SIG-M5 treated with dmso at 0.1 percent for 504 hours (cell line): ENCODE measurements around the gene BRF1.
"Not testable (repeated sequence)": the region's sequence is repeated elsewhere in the genome, so short reads cannot be mapped to it uniquely, and the experiment has no call there.

ENCODE experiments used
- DNase-seq: peaks from one replicate; lab custom pipeline; 2025; ENCODE audit not compliant: unreplicated experiment; lab: John Stamatoyannopoulos, UW

Gene BRF1

DNA sequence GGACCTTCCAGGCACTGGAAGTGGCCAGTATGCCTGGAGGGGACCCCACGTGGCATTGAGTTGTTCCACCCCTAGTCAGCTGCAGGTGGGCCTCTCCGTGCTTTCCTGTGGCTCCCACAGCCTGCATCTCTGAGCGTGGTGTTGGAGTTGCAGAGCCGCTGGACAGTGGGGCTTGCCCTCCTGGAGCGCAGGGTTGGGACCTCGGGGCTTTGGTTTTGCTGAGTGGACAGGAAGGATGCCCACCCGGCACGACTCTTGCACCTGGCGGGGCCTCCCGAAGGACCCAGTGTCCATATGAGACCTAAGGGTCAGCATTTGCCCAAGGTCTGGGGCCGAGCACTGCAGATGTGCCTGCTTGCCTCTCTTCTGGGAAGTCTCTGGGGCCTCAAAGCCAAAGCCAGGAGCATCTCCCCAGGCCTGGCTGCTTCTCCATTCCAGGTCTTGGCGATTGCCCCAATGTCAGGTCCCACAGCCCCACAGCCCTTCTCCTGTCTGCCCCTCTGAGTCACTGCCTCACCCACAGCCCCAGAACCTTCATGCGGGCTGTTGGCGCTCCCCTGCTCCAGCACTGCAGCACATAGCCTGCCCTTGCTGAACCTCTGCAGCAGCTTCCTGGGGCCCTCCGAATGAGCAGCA, 15.3 kb upstream of the BRF1 start:
- DNase-seq, result peak; percentile 39

DNA sequence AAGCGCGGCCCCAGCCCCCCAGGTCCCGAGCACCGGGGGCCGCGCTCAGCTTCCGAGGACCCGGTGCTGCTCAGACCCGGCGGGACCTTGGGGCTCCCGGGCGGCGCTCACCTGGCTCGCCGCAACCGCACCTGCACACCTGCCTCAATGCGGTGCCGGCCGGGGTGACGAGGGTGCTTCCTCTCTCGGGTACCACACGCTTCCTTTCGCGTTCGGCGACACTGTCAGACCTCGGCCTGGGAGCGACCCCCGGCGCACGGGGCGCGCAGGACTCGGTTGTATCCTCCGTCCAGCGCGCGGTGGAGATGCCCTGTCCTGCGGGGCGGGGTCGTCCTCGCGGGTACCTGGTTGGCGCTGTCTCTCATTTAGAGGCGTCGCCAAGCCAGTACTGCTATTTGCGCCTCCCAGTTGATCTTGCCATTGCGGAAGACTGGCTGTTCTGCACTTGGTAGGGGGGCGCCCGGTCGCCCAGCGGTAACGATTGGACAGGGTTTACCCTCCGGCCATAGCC, 14.5 kb upstream of the BRF1 start:
- DNase-seq, result peak; percentile 43

DNA sequence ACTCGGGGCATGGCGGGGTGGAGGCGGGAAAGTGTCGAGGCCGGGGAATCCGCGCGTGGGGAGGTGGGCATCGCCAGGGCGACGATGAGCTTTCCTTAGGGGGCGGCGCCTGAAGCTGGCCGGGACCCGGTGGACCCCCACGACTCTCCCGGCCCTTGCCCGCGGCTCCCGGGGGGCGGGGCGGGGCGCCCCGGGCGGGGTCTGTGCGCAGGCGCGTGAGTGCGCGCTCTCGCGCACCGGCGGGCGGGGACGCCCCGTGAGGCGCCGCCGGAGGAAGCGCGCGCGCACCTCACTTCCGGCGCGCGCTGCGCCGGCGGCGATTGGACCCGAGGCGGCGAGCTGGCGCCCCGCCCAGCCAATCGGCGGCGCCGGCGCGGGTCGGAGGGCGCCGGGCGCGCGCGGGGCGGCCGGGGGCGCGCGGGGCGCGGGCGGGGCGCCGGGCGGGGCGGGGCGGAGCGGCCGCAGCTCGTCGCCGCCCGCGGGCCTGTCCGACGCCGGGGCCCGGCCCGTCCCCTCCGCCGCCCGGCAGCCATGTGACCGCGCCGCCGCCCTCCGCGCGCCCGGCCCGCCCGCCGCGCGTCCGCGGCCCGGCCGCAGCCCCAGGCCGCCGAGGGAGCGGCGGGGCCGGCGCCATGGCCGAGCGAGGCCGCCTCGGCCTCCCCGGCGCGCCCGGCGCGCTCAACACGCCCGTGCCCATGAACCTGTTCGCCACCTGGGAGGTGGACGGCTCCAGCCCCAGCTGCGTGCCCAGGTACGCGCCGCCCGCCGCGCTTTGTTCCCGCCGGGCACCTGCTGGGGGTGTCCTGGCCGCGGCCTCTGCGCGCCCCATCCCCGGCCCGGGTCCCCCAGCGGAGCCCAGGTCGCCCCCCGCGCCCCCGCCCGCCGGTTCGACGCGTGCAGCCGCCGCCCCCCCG, 13.7 kb upstream of the BRF1 start, which contains the start of gene PACS2:
Gene PACS2, plus strand, starts transcription at position 462 of the 914 bp plus-strand sequence. Its CDS starts 171 bp downstream, at position 633.
- peak; percentile 63 for DNase-seq

DNA sequence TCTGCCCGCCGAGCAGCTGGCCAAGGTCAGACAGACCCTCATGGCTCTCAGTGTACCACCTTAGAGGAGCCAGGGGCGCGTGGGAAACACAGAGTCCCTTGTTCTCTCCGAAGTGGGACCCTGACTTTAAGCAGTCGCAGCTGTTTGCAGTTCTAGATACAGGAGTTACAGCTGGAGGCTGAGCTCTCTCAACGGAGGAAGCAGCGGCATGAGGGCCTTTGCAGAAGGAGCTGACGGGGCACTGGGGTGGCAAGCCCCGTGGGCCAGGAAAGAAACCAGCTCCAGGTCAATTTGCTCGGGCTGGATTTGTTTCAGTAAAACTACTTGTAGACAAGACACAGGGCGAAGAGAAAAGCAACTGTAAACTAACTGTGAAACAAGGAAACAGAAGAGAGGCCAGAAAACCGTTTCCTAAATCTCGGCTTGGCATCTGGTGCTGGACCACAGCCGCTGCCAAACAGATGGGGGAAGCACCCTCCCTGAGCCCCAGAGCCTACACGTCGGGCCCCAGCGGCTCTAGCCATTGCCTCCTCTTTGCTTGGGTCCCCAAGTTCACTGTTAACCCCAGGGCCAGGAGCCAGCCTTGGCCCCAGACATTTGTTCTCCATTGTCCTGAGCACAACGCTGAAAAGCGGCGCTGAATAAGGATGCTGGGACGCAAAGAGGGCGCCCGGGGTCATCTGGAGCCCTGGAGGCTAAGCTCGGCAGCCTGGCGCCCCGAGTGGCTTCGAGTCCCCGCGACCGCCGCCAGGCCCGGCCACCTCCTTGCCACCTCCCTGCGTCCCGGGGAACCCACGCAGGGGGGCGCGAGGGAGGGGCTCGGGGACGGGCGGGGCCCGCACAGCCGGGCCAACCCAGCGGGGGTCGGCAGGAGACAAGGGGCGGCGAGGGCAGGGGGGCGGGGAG, 12.8 kb upstream of the BRF1 start:
- no peak for DNase-seq

DNA sequence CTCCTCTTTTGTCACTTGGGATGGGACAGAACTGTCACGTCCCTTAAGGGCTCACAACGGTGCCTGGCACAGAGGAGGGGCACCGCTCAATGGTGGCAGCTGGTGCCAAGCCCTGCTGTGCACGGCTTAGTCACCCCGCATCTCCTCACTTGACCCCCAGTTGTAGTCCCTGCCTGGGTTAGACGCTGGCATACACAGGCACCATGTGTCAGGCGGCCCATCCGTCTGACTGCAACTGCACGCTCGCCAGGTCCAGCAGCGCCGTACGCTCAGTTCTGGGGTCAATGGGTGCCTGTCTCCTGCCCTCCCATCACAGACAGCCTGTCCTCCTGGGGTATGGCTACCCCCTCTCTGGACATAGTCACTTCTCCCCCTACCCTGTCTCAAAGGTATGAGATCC, 12.2 kb upstream of the BRF1 start:
- no peak for DNase-seq

DNA sequence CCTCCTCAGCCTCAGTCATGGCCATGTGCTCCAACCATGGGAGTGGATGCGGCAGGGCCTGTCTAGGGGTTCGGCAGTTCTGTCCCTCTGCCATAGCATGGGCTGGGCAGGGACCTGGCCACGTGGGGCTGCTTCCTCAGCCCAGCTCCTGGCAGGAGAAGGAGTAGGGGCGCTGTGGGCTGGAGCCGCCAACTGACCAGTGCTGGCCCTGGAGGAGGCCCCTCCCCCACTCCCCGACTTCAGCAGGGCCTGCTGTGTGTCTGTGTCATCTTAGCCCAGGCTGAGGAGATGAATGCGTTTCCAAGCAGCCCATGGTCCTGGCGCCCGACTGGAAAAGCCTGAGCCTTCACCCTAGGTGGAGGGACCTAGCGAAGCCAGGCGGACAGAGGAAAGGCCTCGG, 11.0 kb upstream of the BRF1 start:
- DNase-seq, result no peak

DNA sequence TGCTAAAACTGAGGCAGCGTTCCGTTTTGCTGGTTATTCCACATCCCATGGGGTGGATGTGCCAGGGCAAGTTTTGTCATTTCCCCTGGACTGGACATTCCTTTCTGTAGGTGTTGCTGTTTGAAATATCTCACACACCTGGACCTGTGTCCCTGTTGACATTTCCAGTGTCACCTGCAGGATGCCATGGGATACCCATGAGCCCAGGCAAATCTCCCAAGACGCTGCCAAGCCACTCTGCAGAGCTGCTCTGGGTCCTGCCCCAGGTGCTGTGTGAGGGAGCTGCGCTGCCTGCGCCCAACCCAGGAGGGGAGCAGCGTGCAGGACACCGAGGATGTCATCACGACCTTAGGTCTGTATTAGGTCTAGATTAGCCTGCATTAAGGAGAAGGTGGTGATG, 8.6 kb upstream of the BRF1 start:
- no peak for DNase-seq

DNA sequence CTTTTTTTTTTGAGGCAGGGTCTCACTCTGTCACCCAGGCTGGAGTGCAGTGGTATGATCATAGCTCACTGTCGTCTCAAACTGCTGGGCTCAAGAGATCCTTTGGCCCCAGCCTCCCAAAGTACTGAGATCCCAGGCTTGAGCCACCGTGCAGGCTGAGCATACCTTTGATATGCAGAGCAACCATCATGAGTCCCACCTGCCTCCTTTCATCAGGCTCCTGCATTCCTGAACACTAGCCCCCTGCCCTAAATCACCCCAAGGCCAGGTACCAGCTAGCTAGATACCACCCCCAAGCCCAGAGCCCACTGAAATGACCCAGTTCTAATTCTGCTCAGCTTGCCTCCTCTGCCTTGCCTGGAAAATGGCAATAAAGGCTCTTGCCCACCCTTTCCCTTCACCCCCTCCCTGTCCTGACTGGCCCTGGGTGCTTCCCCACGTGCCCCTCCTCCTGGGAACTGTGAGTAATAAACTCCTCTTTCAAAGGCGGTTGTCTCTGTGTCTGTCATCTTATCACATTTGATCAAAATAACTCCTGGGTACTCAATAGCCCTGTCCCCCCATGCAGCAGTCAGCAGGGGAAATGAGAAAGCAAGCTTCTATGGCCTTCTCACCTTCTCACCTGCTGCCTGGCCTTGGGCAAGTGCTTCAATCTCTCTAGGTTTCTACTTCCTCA, 6.4 kb upstream of the BRF1 start:
- DNase-seq, result no peak

DNA sequence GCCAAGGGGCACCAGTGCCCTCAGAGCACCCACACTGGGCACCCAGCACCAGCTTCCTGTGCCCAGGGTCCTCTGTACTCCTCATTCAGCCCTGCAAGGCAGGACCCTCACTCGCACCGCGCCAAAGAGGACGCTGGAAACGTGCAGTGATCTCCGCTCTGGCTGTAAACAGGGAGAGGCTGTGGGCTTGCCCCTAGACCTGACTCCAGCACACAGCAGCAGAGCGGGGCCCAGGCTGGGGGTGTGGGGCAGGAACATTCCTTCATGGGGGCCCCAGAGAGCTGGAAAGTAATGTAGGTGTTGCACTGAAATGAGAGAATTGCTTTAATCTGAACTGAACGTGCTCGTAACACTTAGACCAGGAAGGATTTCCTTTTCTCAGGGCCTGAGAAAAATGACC, 5.0 kb upstream of the BRF1 start:
- DNase-seq, result no peak

DNA sequence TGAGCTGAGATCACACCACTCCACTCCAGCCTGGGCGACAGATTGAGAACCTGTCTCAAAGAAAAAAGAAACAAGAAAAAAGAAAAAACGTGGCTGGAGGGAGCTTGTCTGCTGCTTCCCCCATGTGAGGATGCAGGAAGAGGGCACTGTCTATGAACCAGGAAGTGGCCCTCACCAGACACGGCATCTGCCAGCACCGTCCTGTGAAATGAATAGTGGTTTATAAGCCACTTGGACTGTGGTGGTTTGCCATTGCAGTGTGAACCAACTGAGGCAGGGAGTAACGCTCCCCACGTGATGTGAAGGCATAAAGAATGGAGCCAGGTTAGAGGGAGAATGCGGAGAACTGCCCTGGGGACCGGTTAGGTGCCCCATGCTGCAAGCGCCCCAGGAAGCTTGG, 4.5 kb upstream of the BRF1 start:
- DNase-seq, result no peak

DNA sequence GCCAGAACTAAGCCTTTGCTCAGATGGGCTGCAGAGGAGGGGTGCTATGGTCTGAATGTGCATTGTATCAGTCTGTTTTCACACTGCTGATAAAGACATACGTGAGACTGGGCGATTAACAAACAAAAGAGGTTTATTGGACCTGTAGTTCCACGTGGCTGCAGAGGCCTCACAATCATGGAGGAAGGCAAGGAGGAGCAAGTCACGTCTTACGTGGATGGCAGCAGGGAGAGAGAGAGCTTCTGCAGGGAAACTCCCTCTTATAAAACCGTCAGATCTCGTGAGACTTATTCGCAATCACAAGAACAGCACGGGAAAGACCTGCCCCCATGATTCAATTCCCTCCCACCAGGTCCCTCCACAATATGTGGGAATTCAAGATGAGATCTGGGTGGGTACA, 3.8 kb upstream of the BRF1 start:
- DNase-seq, result no peak

DNA sequence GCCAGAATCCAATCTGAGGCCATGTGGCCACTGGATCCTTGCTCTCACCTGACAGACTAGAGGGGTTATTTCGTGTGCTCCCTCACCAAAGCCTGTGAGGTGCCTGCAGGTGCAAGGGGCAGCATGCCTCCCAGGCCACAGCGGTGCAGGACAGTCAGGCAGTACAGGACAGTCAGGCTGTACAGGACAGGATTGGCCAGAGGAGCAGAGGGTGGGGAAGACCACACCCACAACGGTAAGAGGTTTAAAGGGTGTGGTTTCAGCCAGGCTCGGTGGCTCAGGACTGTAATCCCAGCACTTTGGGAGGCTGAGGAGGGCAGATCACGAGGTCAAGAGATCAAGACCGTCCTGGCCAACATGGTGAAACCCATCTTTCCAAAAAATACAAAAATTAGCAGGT, 3.1 kb upstream of the BRF1 start:
- DNase-seq, result no peak

DNA sequence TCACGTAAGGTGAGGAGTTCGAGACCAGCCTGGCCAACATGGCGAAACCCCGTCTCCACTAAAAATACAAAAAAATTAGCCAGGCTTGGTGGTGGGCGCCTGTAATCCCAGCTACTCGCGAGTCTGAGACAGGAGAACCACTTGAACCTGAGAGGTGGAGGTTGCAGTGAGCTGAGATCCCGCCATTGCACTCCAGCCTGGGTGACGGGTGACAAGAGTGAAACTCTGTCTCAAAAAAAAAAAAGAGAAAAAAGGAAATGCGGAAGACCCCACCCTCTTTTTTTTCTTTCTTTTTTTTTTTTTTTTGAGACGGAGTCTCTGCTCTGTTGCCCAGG, 1.1 kb upstream of the BRF1 start:
- DNase-seq, result not testable (repeated sequence)

DNA sequence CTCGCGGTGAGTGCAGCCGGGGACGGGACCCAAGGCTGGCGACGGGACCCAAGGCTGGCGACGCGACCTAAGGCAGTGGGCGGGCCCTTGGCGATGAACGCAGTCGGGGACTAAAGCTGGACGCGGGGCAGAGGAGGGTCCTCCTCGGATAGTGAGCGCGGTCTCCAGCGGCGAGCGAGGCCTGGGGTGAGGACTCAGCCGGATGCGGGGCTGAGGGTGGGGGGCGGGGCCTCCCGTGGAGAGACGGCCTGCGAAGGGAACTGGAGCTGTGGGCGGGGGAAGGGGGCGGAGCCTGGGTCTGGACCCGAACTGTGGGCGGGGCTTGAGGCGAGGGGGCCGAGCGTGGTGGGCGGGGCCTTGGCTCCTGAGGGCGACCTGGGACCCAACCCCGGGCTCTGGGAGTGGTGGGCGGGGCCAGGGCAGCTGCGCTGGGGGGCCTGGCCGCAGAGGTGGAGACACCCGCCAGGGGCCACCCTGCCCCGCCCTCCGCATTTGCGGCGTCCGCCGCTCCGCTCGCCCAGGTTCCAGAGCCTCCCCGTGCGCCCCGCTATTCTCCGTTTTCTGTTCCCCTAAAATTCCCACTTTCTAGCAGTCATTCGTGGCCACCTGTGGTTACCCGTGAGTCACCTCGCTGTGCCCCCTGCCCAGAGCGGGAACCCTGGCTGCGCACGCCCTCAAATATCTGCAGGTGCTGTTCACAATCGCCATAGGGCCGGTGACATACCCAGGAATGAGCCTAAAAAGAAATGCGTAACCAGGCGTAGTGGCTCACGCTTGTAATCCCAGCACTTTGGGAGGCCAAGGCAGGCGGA, 508 bp upstream of the BRF1 start:
- DNase-seq, result peak; percentile 89

DNA sequence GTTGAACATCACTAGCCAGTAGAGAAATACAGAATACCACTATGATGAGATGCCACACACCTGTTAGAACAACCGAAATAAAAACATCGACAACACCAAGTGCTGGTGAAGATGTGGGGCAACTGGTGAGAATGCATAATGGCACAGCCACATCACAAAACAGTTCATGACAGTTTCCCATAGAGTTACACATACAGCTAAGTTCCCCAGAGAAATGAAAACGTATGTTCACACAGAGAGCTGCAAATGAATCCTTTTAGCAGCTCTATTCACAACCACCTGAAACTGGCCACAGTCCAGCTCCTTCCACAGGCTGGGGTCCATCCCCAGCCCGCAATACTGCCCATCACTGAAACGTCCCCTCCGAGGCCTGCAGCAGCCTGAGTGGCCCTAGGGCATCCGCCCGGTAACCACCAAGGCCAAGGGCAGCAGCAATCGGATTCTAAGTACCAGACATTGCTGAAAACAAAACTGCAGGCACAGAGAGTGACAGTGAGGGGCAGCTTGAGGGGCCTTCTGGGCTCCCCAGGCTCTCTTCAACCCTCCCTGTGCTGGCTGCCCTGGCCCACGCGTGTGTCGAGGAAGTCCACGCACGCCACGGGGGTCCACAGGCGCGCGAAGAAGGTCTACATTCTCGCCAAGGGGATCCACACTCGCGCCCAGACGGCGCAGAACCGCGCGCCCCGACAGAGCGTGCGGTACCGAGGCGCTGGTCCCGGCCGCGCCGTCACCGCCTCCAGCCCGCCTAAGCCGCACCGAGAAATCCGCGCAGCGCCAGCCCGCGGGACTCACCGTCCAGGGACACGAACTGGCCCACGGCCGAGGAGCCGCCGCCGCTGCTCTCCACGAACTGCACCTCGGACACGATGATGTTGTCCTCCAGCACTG, 903 bp downstream of the BRF1 start:
- DNase-seq, result no peak

DNA sequence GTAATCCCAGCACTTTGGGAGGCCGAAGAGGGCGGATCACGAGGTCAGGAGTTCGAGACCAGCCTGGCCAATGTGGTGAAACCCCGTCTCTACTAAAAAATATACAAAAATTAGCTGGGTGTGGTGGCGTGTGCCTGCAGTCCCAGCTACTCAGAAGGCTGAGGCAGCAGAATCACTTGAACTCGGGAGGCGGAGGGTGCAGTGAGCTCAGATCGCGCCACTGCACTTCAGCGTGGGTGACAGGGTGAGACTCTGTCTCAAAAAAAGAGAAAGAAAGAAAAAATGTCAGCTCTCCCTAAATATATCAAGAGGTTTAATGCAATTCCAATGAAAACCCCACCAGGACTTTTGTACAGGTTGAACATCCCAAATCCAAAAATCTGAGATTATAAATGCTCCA, 3.5 kb downstream of the BRF1 start:
- DNase-seq, result not testable (repeated sequence)

DNA sequence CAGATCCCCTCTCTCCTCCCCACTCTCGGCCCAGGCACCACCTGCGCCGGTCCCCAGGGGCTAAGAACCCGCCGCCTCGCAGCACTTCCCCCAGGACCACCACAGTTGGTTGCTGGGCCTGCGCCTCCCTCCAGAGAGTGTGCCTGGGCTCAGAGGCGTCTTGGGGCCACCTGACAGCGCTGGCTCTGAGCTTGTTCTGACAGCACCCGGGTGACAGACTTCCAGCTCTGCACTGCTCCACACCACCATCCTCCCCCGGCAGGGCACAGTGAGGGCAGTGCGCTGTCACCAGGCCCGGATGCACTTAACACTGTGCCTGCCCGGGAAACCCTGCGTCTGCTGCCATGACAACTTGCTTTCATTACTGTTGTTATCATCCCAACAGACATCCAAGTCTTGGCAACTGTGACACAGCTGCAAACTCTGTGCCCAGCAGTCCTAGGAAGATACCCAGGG, 6.6 kb downstream of the BRF1 start:
- DNase-seq, result no peak

DNA sequence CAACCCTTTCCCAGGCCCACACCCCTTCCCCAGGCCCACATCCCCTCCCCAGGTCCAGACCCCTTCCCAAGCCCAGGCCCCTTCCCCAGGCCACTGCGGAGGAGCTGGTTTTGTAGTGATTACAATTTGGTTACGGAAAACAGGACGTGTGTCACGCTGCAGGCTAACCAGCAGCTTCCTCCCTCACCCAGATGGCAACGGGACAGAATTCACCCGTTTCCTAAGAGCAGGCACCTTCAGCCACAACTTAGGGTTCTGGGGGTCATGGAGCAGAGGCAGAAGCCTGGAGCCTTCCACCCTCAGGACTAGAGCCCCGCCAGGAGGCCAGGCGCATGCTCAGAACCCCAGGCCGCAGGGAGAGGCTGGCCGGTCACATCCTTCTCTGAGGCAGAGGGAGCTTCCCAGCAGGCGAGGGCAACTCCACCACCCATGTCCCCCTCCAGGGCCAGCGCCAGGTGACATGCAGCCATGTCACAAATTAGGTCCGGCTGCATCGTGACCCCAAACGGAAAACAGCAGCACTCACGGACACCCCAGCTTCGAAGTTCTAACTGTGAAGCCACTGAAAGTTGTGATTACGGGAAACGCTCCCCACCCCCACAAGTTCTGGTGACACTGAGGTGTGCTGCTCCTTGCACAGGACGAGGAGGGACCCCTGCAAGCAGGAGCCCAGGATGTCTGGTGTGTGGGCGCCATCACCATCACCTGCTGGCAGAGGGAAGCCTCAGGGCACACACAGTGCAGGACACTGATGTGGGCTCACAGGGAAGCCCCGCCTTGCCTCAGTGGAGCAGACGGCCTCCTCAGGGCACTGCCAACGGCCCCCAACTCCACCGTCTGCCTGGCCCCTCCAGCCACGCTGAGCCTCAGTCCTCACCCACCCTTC, 7.7 kb downstream of the BRF1 start:
- no peak for DNase-seq
